GM12878 (cell line): ENCODE results near the gene GPC5. TPM values are rescaled to one million over a fixed set of nuclear protein-coding genes. Genes with fewer than 3 reads are reported as not detected.

Experiments
- ATAC-seq: fragments of 200-7000 bp; cut with Tn5 transposase; 3 replicates; pipeline ENCODE4 v1.9.1; 2020; ENCODE audit warnings: mild to moderate bottlenecking, moderate library complexity
- BruUV-seq: library from RNA; stranded (reverse); fragments of 400-500 nt; replicated peaks from 2 replicates; lab custom pipeline; 2021; lab: Mats Ljungman, UMichigan
- CTCF ChIA-PET: fragments of 300-600 bp; sonication (Branson Sonifier 250); formaldehyde crosslinking; extraction: SDS; loops from one replicate; lab custom pipeline; 2021; ENCODE audit warnings: inconsistent platforms; lab: Yijun Ruan, JAX
- POLR2A ChIA-PET: fragments of 350-600 bp; formaldehyde crosslinking; extraction: SDS; loops from one replicate; lab custom pipeline; 2021; ENCODE audit warnings: inconsistent platforms; lab: Charles Lee
- RAD21 ChIA-PET: fragments of 300-600 bp; sonication (Branson Sonifier 250); formaldehyde crosslinking; loops from one replicate; lab custom pipeline; 2023; ENCODE audit warnings: antibody characterized with exemption; ENCODE audit not compliant: unreplicated experiment; lab: Charles Lee
- SMC1A ChIA-PET: fragments of 300-600 bp; sonication (Branson Sonifier 250); formaldehyde crosslinking; loops from one replicate; lab custom pipeline; 2023; ENCODE audit not compliant: unreplicated experiment, uncharacterized antibody; lab: Charles Lee
- DNase-seq: peaks from one replicate; pipeline ENCODE4 v3.0.0-alpha.2; 2011; ENCODE audit warnings: low read depth, low spot score
- FAIRE-seq: peaks from 3 replicates; lab custom pipeline; 2011; peaks lifted over from hg19 to GRCh38; lab: Jason Lieb, UNC
- H2AFZ ChIP-seq: 2 replicates; pipeline ENCODE4 v1.6.0; 2011; ENCODE audit warnings: low read depth, low read length, control low read depth; ENCODE audit not compliant: control insufficient read depth
- H3K27ac ChIP-seq: 2 replicates; pipeline ENCODE4 v1.5.1; 2011; ENCODE audit warnings: control low read depth; ENCODE audit not compliant: control insufficient read depth, insufficient read depth
- H3K27me3 ChIP-seq, 2 experiments: replicated peaks in 1 of 2; 2 replicates each; pipeline versions ENCODE4 v1.6.0 to v1.6.1; 2011; ENCODE audit warnings: low read length in 1 of 2; ENCODE audit not compliant: control insufficient read depth in 2 of 2, insufficient read depth in 2 of 2
- H3K36me3 ChIP-seq, 2 experiments: 2 replicates each; pipeline ENCODE4 v1.5.1; 2011; ENCODE audit warnings: low read length in 1 of 2; ENCODE audit not compliant: control insufficient read depth in 2 of 2, insufficient read depth in 2 of 2
- H3K4me1 ChIP-seq: 2 replicates; pipeline ENCODE4 v1.6.1; 2011; ENCODE audit warnings: mild to moderate bottlenecking, low read length, moderate library complexity, mixed read lengths; ENCODE audit not compliant: control insufficient read depth, insufficient read depth
- H3K4me2 ChIP-seq: 2 replicates; pipeline ENCODE4 v1.6.0; 2011; ENCODE audit warnings: control low read depth; ENCODE audit not compliant: control insufficient read depth, insufficient read depth
- H3K4me3 ChIP-seq: fragments of 200-600 bp; sonication (generic); 2 replicates; pipeline ENCODE4 v1.5.1; 2016
- H3K79me2 ChIP-seq: 2 replicates; pipeline ENCODE4 v1.6.0; 2011; ENCODE audit warnings: low read length; ENCODE audit not compliant: control insufficient read depth, insufficient read depth
- H3K9ac ChIP-seq: 2 replicates; pipeline ENCODE4 v1.8.0; 2011; ENCODE audit warnings: low read length, control low read depth, mixed read lengths; ENCODE audit not compliant: control insufficient read depth, insufficient read depth
- H3K9me3 ChIP-seq: replicated peaks from 3 replicates; pipeline ENCODE4 v1.5.1; 2011; ENCODE audit warnings: mild to moderate bottlenecking, low read length; ENCODE audit not compliant: control insufficient read depth, insufficient read depth
- H4K20me1 ChIP-seq: 2 replicates; pipeline ENCODE4 v1.6.0; 2011; ENCODE audit not compliant: control insufficient read depth, insufficient read depth
- BCLAF1 ChIP-seq: fragments of 450-650 bp; IDR thresholded peaks from 2 replicates; pipeline ENCODE4 v1.6.1; 2017; ENCODE audit warnings: antibody characterized with exemption, mild to moderate bottlenecking, moderate library complexity
- CBX3 ChIP-seq: fragments of 200-600 bp; sonication (generic); IDR thresholded peaks from 2 replicates; pipeline ENCODE4 v1.6.1; 2016; ENCODE audit warnings: low read depth, borderline replicate concordance
- CHD1 ChIP-seq: IDR thresholded peaks from 2 replicates; pipeline ENCODE4 v1.6.1; 2012; ENCODE audit warnings: low read depth, low read length, improper control_type of control experiment
- EP300 ChIP-seq, 2 experiments: fragments of 150-350 bp in 1 of 2; IDR thresholded peaks; 2 replicates each; pipeline ENCODE4 v1.6.1; 2011 to 2012; ENCODE audit warnings: low read depth in 2 of 2, low read length in 2 of 2, borderline replicate concordance in 1 of 2, improper control_type of control experiment in 1 of 2, inconsistent platforms in 1 of 2; ENCODE audit not compliant: control insufficient read depth in 1 of 2
- FOXK2 ChIP-seq: fragments of 450-650 bp; IDR thresholded peaks from 2 replicates; pipeline ENCODE4 v1.6.1; 2017; ENCODE audit warnings: mild to moderate bottlenecking, moderate library complexity
- IRF4 ChIP-seq: IDR thresholded peaks from 2 replicates; pipeline ENCODE4 v1.6.1; 2011; ENCODE audit warnings: low read depth, low read length
- NFXL1 ChIP-seq: fragments of 450-650 bp; IDR thresholded peaks from 2 replicates; pipeline ENCODE4 v1.6.1; 2017; ENCODE audit warnings: antibody characterized with exemption, mild to moderate bottlenecking, borderline replicate concordance
- NFYA ChIP-seq: IDR thresholded peaks from 2 replicates; pipeline ENCODE4 v1.6.1; 2011; ENCODE audit warnings: low read depth, mild to moderate bottlenecking, low read length, improper control_type of control experiment, borderline replicate concordance
- NR2C2 ChIP-seq: IDR thresholded peaks from 2 replicates; pipeline ENCODE4 v1.6.1; 2011; ENCODE audit warnings: borderline replicate concordance, low read depth; ENCODE audit not compliant: control insufficient read depth, insufficient read length
- SRF ChIP-seq, 2 experiments: IDR thresholded peaks; 2 replicates each; pipeline ENCODE4 v1.6.1; 2011; ENCODE audit warnings: low read depth in 2 of 2, low read length in 2 of 2, mild to moderate bottlenecking in 1 of 2, moderate library complexity in 1 of 2
- ZBTB11 ChIP-seq: fragments of 450-650 bp; formaldehyde crosslinking; IDR thresholded peaks from 2 replicates; pipeline ENCODE4 v1.5.0; 2022; ENCODE audit warnings: mild to moderate bottlenecking, missing genetic modification characterization
- WGBS: methylation state at CpG from one replicate; pipeline ENCODE4 v1.1.6; 2016; ENCODE audit warnings: low lambda C conversion rate; ENCODE audit not compliant: insufficient replicate concordance, insufficient coverage; ENCODE audit errors: missing lambda C conversion rate; 5-methylcytosine and 5-hydroxymethylcytosine counted together
- in situ Hi-C: fragments of 300-500 bp; cut with MboI; formaldehyde crosslinking; loops from 9 replicates; pipeline ENCODE4 v1.14.3; 2018; ENCODE audit warnings: mixed read lengths
- intact Hi-C: fragments of 100-400 bp; cut with micrococcal nuclease; formaldehyde crosslinking; loops from one replicate; pipeline ENCODE4 v1.14.2; 2022; ENCODE audit not compliant: unreplicated experiment
- polyA plus RNA-seq, 11 experiments: library from polyadenylated mRNA; depleted of rRNA in 4 of 11; unstranded in 6 of 11; stranded (reverse) in 5 of 11; fragments of >200 nt; fragmentation: Nextera tagmentation in 4 of 11; fragmentation: Illumina TruSeq in 1 of 11; extraction: Ambion mirVana in 4 of 11; extraction: Trizol in 1 of 11; gene quantifications; 1 replicate in 1 of 11; 2 replicates in 10 of 11; pipeline versions ENCODE4 v1.2.1 to v1.2.3, GENCODE V29; 2011 to 2016; ENCODE audit warnings: inconsistent platforms in 2 of 11, missing spikeins in 2 of 11, low read depth in 1 of 11
- total RNA-seq, 4 experiments: library from RNA; depleted of rRNA in 3 of 4; stranded (reverse); fragments of >200 nt in 3 of 4; fragmentation: Illumina TruSeq in 1 of 4; extraction: Trizol in 1 of 4; gene quantifications; 2 replicates each; pipeline versions ENCODE4 v1.2.1 to v1.2.3, GENCODE V29; 2013 to 2021

The GPC5 gene
- total and polyA plus RNA-seq, 10 of the 15 experiments (the other 5 are each of a cell fraction or from before 2014, with no cell fraction given), result 0.05 to 0.87 (median 0.44) TPM; not detected in 1

GRCh38 chr13:91621161-91621560, 222.7 kb downstream of the GPC5 start:
- Histone ChIP-seq H3K4me1 (no peaks in the 10 kb centered on the region), H2AFZ (no peak overlapping the region), H4K20me1 (no peaks in the 10 kb centered on the region), H3K27me3 (no peaks in the 10 kb centered on the region), H3K4me3 (no peak overlapping the region), H3K9me3 (no peaks in the 10 kb centered on the region), H3K36me3 (no peaks in the 10 kb centered on the region), H3K79me2 (no peaks in the 10 kb centered on the region), H3K27ac (no peak overlapping the region), H3K4me2 (no peak overlapping the region), H3K9ac (no peak overlapping the region)
- ChIA-PET CTCF (interaction anchor here (1.2 kb wide), 1 partner anchor 11 kb away, joined by 4 read pairs; no protein-coding TSS in a partner anchor), POLR2A (no interaction called here), RAD21 (no interaction called here), SMC1A (no interaction called here)
- BruUV-seq, result no TSS peak
- no peak for DNase-seq
- FAIRE-seq, result no peak
- TF ChIP-seq EP300 (IDR thresholded peaks at IDR 0.05; ENCODE audit: borderline replicate concordance in 1 of 2, control insufficient read depth in 1 of 2, low read depth in 2 of 2, low read length in 2 of 2), result no peak
- TF ChIP-seq BCLAF1, result no peak
- in situ Hi-C loops, result no loop called here
- 28% methylated on average over 3 of the region's 3 CpGs for WGBS
- ATAC-seq, result no peak
- intact Hi-C loops, result no loop called here

GRCh38 chr13:91621963-91622362, 223.5 kb downstream of the GPC5 start:
- in situ Hi-C loops, result no loop called here
- BruUV-seq, result no TSS peak
- no peaks in the 10 kb centered on the region for H3K36me3 ChIP-seq
- intact Hi-C loops, result no loop called here
- 11% methylated on average over 1 of the region's 1 CpG for WGBS
- no peak for FAIRE-seq
- H3K9ac ChIP-seq, result no peak overlapping the region
- RAD21 ChIA-PET, result no interaction called here
- CTCF ChIA-PET, result interaction anchor here (1.1 kb wide), 1 partner anchor 11 kb away, joined by 3 read pairs; no protein-coding TSS in a partner anchor
- no peak for DNase-seq
- H3K79me2 ChIP-seq, result no peaks in the 10 kb centered on the region
- H3K9me3 ChIP-seq, result no peaks in the 10 kb centered on the region
- H3K4me2 ChIP-seq, result no peak overlapping the region
- no peak overlapping the region for H3K4me3 ChIP-seq
- no peaks in the 10 kb centered on the region for H3K27me3 ChIP-seq
- H2AFZ ChIP-seq, result no peak overlapping the region
- H3K4me1 ChIP-seq, result no peaks in the 10 kb centered on the region
- SMC1A ChIA-PET, result interaction anchor here (1.4 kb wide), 1 partner anchor 22 kb away, joined by 4 read pairs; no protein-coding TSS in a partner anchor
- no peaks in the 10 kb centered on the region for H4K20me1 ChIP-seq
- no peak overlapping the region for H3K27ac ChIP-seq
- POLR2A ChIA-PET, result no interaction called here
- ATAC-seq, result no peak
- TF ChIP-seq CBX3, result no peak
- no peak for TF ChIP-seq NFXL1
- TF ChIP-seq FOXK2, result no peak
- no peak for TF ChIP-seq ZBTB11 (CRISPR knock-in tag)
- TF ChIP-seq CHD1, result no peak
- TF ChIP-seq NR2C2, result no peak
- no peak for TF ChIP-seq IRF4
- TF ChIP-seq SRF (IDR thresholded peaks at IDR 0.05; ENCODE audit: low read depth in 2 of 2, low read length in 2 of 2), result no peak
- TF ChIP-seq NFYA, result no peak
